Neural cell (in vitro differentiated cells): ENCODE data around the gene SMYD5. TPM values are rescaled to one million over a fixed set of nuclear protein-coding genes. Genes with fewer than 3 reads are reported as not detected.

ENCODE experiments used
- H2AFZ ChIP-seq: fragments of 200-600, 300-800 bp; sonication (generic), shearing (Covaris generic); 2 replicates; pipeline ENCODE4 v1.6.0; 2014; ENCODE audit warnings: low read depth, mild to moderate bottlenecking, antibody characterized with exemption, low read length, moderate library complexity
- H3F3A ChIP-seq: fragments of 200-600 bp; shearing (Covaris generic); 2 replicates; pipeline ENCODE4 v1.6.1; 2016; ENCODE audit warnings: mild to moderate bottlenecking, moderate library complexity, mixed read lengths, antibody characterized with exemption, low read length; ENCODE audit not compliant: insufficient read depth, poor library complexity, severe bottlenecking
- H3K27ac ChIP-seq: fragments of 200-600, 300-800 bp; sonication (generic), shearing (Covaris generic); 2 replicates; pipeline ENCODE4 v1.5.1; 2014; ENCODE audit warnings: mild to moderate bottlenecking, low read length, moderate library complexity
- H3K27me3 ChIP-seq: fragments of 300-800, 200-600 bp; sonication (generic), shearing (Covaris generic); 2 replicates; pipeline ENCODE4 v1.6.0; 2014; ENCODE audit warnings: mild to moderate bottlenecking, low read depth, low read length, moderate library complexity; ENCODE audit not compliant: insufficient read depth
- H3K36me3 ChIP-seq: fragments of 300-800, 200-600 bp; sonication (generic), shearing (Covaris generic); 2 replicates; pipeline ENCODE4 v1.5.1; 2014; ENCODE audit warnings: mild to moderate bottlenecking, antibody characterized with exemption, low read length, moderate library complexity; ENCODE audit not compliant: insufficient read depth
- H3K4me2 ChIP-seq: fragments of 300-800, 200-600 bp; sonication (generic), shearing (Covaris generic); 2 replicates; pipeline ENCODE4 v1.6.0; 2014; ENCODE audit warnings: mild to moderate bottlenecking, low read length
- H3K4me3 ChIP-seq: fragments of 300-800, 200-600 bp; sonication (generic), shearing (Covaris generic); 2 replicates; pipeline ENCODE4 v1.5.1; 2014; ENCODE audit warnings: mild to moderate bottlenecking, low read length, moderate library complexity
- H3K79me2 ChIP-seq: fragments of 200-600 bp; shearing (Covaris generic); replicated peaks from 2 replicates; pipeline ENCODE4 v1.6.0; 2014; ENCODE audit warnings: mild to moderate bottlenecking, low read length, moderate library complexity; ENCODE audit not compliant: insufficient read depth
- H3K9ac ChIP-seq: fragments of 300-800, 200-600 bp; sonication (generic), shearing (Covaris generic); 2 replicates; pipeline ENCODE4 v1.6.1; 2016; ENCODE audit warnings: mild to moderate bottlenecking, low read length, mixed read lengths
- H3K9me2 ChIP-seq: fragments of 200-600 bp; shearing (Covaris generic); 2 replicates; pipeline ENCODE4 v1.6.1; 2016; ENCODE audit warnings: mild to moderate bottlenecking, low read length, mixed read lengths; ENCODE audit not compliant: insufficient read depth
- H3K9me3 ChIP-seq: fragments of 200-600, 300-800 bp; sonication (generic), shearing (Covaris generic); 2 replicates; pipeline ENCODE4 v1.6.1; 2016; ENCODE audit warnings: mild to moderate bottlenecking, mixed run types, low read length, moderate library complexity, mixed read lengths
- H4K20me1 ChIP-seq: fragments of 200-600 bp; shearing (Covaris generic); 2 replicates; pipeline ENCODE4 v1.6.1; 2016; ENCODE audit warnings: mild to moderate bottlenecking, mixed run types; ENCODE audit not compliant: insufficient read depth
- EP300 ChIP-seq: fragments of 450-650 bp; conservative IDR thresholded peaks from 2 replicates; pipeline ENCODE4 v1.6.1; 2014; ENCODE audit warnings: antibody characterized with exemption, mild to moderate bottlenecking, moderate library complexity; ENCODE audit not compliant: poor library complexity, severe bottlenecking
- EZH2 ChIP-seq: fragments of 200-600, 300-800 bp; shearing (Covaris generic), sonication (generic); IDR thresholded peaks from 2 replicates; pipeline ENCODE4 v1.6.1; 2014; ENCODE audit warnings: antibody characterized with exemption, low read length, borderline replicate concordance, mild to moderate bottlenecking; ENCODE audit not compliant: insufficient read depth, poor library complexity, severe bottlenecking
- MXI1 ChIP-seq: fragments of 450-650 bp; conservative IDR thresholded peaks from 2 replicates; pipeline ENCODE4 v1.6.1; 2014; ENCODE audit warnings: antibody characterized with exemption, mild to moderate bottlenecking; ENCODE audit not compliant: poor library complexity, severe bottlenecking
- POLR2AphosphoS5 ChIP-seq: IDR thresholded peaks from 2 replicates; pipeline ENCODE4 v1.6.1; 2012
- RAD21 ChIP-seq: fragments of 450-650 bp; conservative IDR thresholded peaks from 2 replicates; pipeline ENCODE4 v1.6.1; 2014; ENCODE audit warnings: antibody characterized with exemption, mild to moderate bottlenecking, moderate library complexity
- REST ChIP-seq: IDR thresholded peaks from 2 replicates; pipeline ENCODE4 v1.6.1; 2012; ENCODE audit warnings: borderline replicate concordance
- SMC3 ChIP-seq: fragments of 450-650 bp; conservative IDR thresholded peaks from 2 replicates; pipeline ENCODE4 v1.6.1; 2014; ENCODE audit warnings: antibody characterized with exemption, mild to moderate bottlenecking, moderate library complexity; ENCODE audit not compliant: poor library complexity
- TAF1 ChIP-seq: IDR thresholded peaks from 2 replicates; pipeline ENCODE4 v1.6.1; 2012; ENCODE audit warnings: low read depth
- polyA plus RNA-seq: library from polyadenylated mRNA; depleted of rRNA; stranded (reverse); fragments of >200 nt; gene quantifications from 2 replicates; pipeline ENCODE4 v1.2.3, GENCODE V29; 2014
- TF ChIP-seq, protein P1 (sequence below): fragments of 450-650 bp; IDR thresholded peaks from 2 replicates; pipeline ENCODE4 v1.5.1; 2014; ENCODE audit warnings: antibody characterized with exemption, mild to moderate bottlenecking, moderate library complexity; ENCODE audit not compliant: poor library complexity, severe bottlenecking

Gene SMYD5
- polyA plus RNA-seq, 1 donor from 2014 or later: 15.5 TPM

- Histone ChIP-seq H3K9me3 (no peaks in the 10 kb centered on the region), H3K9me2 (no peaks in the 10 kb centered on the region), H3F3A (no peaks in the 10 kb centered on the region), H3K9ac (no peak overlapping the region), H3K4me3 (no peak overlapping the region), H2AFZ (no peak overlapping the region), H3K79me2 (no peaks in the 10 kb centered on the region), H4K20me1 (no peaks in the 10 kb centered on the region), H3K36me3 (peaks cover 7% of the 10 kb centered on the region), H3K4me2 (no peak overlapping the region), H3K27me3 (no peaks in the 10 kb centered on the region), H3K27ac (no peak overlapping the region)
- TF ChIP-seq TAF1: no peak
- no peak for TF ChIP-seq RAD21
- TF ChIP-seq EP300: no peak
- TF ChIP-seq POLR2AphosphoS5: no peak
- no peak for TF ChIP-seq REST
- no peak for TF ChIP-seq MXI1
- no peak for TF ChIP-seq EZH2
- TF ChIP-seq SMC3: no peak
- TF ChIP-seq, protein P1, sequence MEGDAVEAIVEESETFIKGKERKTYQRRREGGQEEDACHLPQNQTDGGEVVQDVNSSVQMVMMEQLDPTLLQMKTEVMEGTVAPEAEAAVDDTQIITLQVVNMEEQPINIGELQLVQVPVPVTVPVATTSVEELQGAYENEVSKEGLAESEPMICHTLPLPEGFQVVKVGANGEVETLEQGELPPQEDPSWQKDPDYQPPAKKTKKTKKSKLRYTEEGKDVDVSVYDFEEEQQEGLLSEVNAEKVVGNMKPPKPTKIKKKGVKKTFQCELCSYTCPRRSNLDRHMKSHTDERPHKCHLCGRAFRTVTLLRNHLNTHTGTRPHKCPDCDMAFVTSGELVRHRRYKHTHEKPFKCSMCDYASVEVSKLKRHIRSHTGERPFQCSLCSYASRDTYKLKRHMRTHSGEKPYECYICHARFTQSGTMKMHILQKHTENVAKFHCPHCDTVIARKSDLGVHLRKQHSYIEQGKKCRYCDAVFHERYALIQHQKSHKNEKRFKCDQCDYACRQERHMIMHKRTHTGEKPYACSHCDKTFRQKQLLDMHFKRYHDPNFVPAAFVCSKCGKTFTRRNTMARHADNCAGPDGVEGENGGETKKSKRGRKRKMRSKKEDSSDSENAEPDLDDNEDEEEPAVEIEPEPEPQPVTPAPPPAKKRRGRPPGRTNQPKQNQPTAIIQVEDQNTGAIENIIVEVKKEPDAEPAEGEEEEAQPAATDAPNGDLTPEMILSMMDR: no peak
These were observed 42.0 kb downstream of the SMYD5 start for GRCh38 chr2:73255907-73256617.

GRCh38 chr2:73256618-73256922 lies 42.5 kb downstream of the SMYD5 start:
- TF ChIP-seq SMC3 (no peak), REST (no peak), TAF1 (no peak), EP300 (no peak), RAD21 (no peak), MXI1 (no peak), POLR2AphosphoS5 (no peak), EZH2 (no peak)
- TF ChIP-seq, protein P1: no peak
- H3K27ac ChIP-seq: no peak overlapping the region

More at GRCh38 chr2:73256618-73256922, 42.5 kb downstream of the SMYD5 start:
- Histone ChIP-seq H3K9me3 (no peaks in the 10 kb centered on the region), H3K27me3 (no peaks in the 10 kb centered on the region), H4K20me1 (no peaks in the 10 kb centered on the region), H3K36me3 (peaks cover 7% of the 10 kb centered on the region), H3F3A (no peaks in the 10 kb centered on the region), H3K4me3 (no peak overlapping the region), H2AFZ (no peak overlapping the region), H3K9ac (no peak overlapping the region), H3K9me2 (no peaks in the 10 kb centered on the region), H3K79me2 (no peaks in the 10 kb centered on the region), H3K4me2 (no peak overlapping the region)
